Loucy (cell line): ENCODE results near the gene HMCN1.

ENCODE experiments used
- EZH2phosphoT487 ChIP-seq: fragments of 200-600 bp; IDR thresholded peaks from 2 replicates; pipeline ENCODE4 v1.6.1; 2018; ENCODE audit warnings: antibody characterized with exemption, mild to moderate bottlenecking, moderate library complexity, borderline replicate concordance
- TF ChIP-seq, protein P1 (sequence below): fragments of 200-600 bp; sonication (generic); conservative IDR thresholded peaks from 2 replicates; pipeline ENCODE4 v1.5.1; 2014; ENCODE audit warnings: mild to moderate bottlenecking, antibody characterized with exemption, low read length

DNA sequence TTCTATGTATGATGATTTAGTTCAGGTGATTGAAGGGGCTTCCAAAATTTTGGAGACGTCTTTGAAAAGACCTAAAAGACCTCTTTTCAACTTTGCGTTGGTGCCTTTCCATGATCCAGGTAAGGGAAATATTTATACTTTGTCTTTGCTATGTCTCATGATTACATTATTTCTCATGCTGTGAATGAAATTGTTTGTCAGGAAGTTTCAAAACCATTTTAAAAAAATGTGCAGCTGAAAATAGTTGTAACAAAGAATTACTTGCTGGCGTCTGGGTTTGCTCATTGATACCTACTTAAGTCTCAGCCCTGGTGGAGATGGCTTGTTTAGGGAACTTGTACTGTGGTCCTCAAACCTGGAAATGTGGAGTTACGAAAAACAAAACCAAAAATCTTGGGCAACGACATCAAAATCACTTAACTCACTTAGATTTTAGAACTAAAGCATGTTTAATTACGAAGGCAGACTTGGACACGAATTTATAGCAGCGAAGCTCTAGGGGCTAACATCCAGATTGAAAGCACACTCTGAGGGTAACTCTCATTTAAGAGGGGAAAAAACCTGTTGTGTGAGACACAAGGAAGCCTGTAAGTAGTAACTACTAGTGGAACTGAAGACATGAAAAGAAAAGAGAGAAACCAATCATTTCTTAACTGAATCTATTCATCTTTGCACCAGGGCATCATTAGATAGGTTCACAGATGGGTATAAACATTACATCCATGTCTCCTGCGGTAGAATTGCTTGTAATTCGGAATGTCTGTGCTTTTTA lies 924 bp downstream of the HMCN1 start:
- TF ChIP-seq, protein P1, sequence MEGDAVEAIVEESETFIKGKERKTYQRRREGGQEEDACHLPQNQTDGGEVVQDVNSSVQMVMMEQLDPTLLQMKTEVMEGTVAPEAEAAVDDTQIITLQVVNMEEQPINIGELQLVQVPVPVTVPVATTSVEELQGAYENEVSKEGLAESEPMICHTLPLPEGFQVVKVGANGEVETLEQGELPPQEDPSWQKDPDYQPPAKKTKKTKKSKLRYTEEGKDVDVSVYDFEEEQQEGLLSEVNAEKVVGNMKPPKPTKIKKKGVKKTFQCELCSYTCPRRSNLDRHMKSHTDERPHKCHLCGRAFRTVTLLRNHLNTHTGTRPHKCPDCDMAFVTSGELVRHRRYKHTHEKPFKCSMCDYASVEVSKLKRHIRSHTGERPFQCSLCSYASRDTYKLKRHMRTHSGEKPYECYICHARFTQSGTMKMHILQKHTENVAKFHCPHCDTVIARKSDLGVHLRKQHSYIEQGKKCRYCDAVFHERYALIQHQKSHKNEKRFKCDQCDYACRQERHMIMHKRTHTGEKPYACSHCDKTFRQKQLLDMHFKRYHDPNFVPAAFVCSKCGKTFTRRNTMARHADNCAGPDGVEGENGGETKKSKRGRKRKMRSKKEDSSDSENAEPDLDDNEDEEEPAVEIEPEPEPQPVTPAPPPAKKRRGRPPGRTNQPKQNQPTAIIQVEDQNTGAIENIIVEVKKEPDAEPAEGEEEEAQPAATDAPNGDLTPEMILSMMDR, result no peak
- no peak for TF ChIP-seq EZH2phosphoT487
